ENCODE results near the gene ARHGDIG. TPM values are rescaled to one million over a fixed set of nuclear protein-coding genes. Genes with fewer than 3 reads are reported as not detected.

ARHGDIG gene
- total RNA-seq, 1 experiment from 2014 or later, result not detected

GRCh38 chr16:296806-297510 is 16.6 kb downstream of the ARHGDIG start:
- DNase-seq (ENCODE audit: low read depth), result no peak

DNA sequence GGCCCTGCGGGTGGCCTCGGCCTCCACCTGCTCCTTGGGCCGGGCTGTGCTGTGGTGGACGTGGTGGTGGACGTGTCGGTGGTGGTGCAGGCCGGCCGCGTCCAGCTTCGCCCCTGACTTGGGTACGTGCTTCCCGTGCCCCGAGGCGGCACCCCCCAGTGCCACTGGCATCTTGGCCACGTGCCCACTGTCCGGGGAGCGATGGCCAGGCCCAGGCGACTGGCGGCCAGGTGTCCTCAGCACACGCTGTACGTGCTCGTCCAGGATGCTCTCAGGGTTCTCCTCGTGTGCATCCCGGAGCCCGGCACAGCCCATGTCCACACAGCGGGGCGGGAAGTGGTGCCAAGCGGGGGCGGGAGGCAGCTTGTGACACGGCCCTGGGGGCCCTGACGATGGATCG is 17.4 kb downstream of the ARHGDIG start:
- no peak for DNase-seq (ENCODE audit: low read depth)

DNA sequence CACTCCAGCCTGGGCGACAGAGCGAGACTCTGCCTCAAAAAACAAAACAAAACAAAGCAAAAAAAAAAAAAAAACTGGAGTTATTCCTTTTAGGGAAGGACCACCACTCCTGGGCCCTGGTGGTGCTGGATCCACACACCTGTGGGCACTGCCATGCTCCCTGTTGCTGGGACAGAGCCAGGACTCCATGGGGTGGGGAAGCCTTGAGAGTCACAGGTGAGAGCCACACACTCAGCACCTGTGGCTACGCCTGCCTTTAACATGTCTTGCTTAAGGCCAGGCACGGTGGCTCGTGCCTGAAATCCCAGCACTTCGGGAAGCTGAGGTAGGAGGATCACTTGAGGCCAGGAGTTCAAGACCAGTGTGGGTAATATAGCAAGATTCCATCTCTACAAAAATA is 20.8 kb downstream of the ARHGDIG start:
- DNase-seq (ENCODE audit: low read depth), result no peak

DNA sequence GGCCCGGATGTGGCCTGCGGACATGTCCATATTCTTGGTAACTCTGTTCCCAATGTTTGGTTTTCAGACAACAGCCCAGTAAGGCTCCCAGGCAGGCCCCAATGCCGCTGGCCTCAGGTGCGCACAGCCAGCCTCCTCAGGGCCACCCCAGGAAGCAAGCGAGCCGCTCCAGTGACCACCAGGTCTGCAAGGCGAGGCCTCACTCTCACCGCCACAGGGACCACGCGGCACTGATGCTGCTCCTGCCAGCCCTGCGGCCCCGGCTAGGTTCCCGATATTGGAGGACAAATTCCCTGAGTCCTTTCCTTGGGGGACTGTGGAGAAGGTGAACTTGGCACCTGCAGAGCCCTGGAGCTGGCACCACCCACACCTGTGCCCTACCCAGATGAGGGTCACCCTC is 21.6 kb downstream of the ARHGDIG start:
- DNase-seq (ENCODE audit: low read depth), result no peak

GRCh38 chr16:303760-304505 is 23.5 kb downstream of the ARHGDIG start:
- no peak for DNase-seq (ENCODE audit: low read depth)

- no peak for DNase-seq (ENCODE audit: low read depth)
Observed at GRCh38 chr16:305916-306626, 25.7 kb downstream of the ARHGDIG start.

- DNase-seq (ENCODE audit: low read depth), result no peak
Observed at GRCh38 chr16:306911-307370, 26.6 kb downstream of the ARHGDIG start.

DNA sequence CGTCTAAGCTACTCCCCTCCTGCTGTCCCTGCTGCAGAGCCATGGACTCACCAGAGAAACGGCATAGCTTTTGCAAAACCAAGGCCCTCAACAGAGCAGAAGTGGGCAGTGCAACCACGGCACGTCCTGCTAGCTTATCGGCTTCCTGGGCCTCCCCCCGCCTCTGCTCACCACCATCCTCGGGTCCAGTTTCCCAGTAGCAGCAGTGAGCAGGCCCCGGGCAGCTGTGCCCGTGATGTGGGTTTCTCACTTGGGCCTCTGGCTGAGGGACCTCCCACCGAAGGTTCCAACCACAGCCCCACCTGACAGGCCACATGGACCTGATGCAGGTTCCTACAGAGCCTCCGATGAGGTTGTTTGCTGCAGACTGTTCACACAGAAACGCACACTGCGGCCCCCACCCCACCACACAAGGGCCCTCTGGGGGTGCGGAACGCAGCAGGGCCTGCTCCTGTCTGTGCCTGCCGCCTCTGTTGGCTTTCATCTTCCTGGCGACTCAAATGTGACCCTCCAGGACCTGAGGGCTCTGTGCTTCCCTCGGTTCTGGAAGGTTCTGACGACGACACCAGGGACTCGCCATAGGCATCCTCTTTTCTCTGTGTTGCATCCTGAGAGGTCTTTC is 27.4 kb downstream of the ARHGDIG start:
- no peak for DNase-seq (ENCODE audit: low read depth)

- no peak for DNase-seq (ENCODE audit: low read depth)
Observed at GRCh38 chr16:309476-309875, 29.1 kb downstream of the ARHGDIG start.

GRCh38 chr16:311725-312124 is 31.3 kb downstream of the ARHGDIG start:
- no peak for DNase-seq (ENCODE audit: low read depth)

DNA sequence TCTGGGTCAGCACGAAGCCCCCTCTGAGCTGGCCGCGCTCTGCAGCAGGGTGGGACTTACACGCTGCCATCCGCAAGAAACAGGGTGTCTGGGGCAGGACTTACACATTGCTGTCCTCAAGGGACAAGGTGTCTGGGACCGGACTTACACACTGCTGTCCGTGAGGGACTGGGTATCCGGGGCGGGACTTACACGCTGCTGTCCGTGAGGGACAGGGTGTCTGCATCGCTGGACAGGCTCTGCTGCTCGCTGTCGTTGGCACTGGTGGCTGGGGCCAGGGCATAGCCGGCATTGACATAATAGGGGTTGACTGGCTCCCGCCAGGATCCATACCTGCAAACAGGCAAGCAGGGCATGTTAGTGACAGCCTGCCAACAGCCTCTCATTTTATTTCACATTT is 34.0 kb downstream of the ARHGDIG start:
- DNase-seq (ENCODE audit: low read depth), result no peak

- no peak for DNase-seq (ENCODE audit: low read depth)
Observed at GRCh38 chr16:314795-315299, 34.5 kb downstream of the ARHGDIG start.

DNA sequence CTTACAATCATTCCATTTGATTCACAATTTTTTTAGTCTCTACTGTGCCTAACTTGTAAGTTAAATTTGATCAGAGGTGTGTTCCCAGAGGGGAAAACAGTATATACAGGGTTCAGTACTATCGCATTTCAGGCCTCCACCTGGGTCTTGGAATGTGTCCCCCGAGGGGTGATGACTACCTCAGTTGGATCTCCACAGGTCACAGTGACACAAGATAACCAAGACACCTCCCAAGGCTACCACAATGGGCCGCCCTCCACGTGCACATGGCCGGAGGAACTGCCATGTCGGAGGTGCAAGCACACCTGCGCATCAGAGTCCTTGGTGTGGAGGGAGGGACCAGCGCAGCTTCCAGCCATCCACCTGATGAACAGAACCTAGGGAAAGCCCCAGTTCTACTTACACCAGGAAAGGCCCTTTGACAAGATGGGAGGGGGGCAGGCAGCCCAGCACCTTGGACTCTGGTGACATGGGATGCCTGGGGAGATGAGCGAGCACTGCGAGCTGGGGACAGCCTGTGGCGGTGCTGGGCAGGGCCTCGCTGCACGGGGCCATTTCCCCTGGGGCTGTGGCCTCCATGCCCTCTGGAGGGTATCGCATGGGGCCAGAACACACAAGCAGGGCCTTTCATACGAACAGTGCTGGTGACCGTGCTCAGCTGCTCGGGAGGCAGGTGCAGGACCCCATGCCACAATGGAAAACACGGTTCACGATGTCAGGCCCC is 36.5 kb downstream of the ARHGDIG start:
- DNase-seq (ENCODE audit: low read depth), result no peak

GRCh38 chr16:317583-317982 is 37.2 kb downstream of the ARHGDIG start:
- no peak for DNase-seq (ENCODE audit: low read depth)

- no peak for DNase-seq (ENCODE audit: low read depth)
Observed at GRCh38 chr16:318628-319027, 38.2 kb downstream of the ARHGDIG start.

- DNase-seq (ENCODE audit: low read depth), result no peak
Observed at GRCh38 chr16:320206-320605, 39.8 kb downstream of the ARHGDIG start.

DNA sequence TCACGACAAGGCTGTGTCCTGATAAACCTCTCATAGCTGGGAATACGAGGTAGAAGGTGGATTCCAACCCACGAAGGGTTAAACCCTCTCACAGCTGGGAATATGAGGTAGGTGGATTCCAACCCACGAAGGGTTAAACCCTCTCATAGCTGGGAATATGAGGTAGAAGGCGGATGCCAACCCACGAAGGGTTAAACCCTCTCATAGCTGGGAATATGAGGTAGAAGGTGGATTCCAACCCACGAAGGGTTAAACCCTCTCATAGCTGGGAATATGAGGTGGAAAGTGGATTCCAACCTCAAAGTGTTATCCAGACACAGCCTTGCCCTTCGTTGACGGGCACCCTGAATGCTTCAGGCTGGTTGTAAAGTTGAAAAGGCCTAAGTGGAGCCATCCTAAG is 41.1 kb downstream of the ARHGDIG start:
- no peak for DNase-seq (ENCODE audit: low read depth)

GRCh38 chr16:322476-323143 is 42.2 kb downstream of the ARHGDIG start:
- no peak for DNase-seq (ENCODE audit: low read depth)

DNA sequence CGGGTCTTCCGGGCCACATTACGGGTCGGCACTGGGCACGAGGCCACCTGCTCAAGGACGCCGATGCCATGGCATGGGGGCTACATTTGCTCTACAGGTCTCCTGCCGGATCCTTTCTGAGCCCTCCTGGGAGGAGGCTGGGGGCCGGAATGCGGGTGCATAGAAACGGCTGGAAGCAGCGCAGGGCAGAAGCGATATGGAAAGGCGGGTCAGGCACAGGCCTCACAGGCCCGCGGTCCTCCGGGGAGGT is 43.7 kb downstream of the ARHGDIG start:
- DNase-seq (ENCODE audit: low read depth), result no peak

GRCh38 chr16:324451-325334 is 44.3 kb downstream of the ARHGDIG start:
- no peak for DNase-seq (ENCODE audit: low read depth)

Measured in M059J (cell line).